HEK293 (cell line): ENCODE measurements around the gene ADAMTS13.

ENCODE experiments used
- HOXA7 ChIP-seq: sonication (generic); formaldehyde crosslinking; IDR thresholded peaks from 2 replicates; pipeline ENCODE4 v1.8.1; 2022; ENCODE audit warnings: missing genetic modification reagents, borderline replicate concordance
- KLF1 ChIP-seq: fragments of 450-650 bp; formaldehyde crosslinking; IDR thresholded peaks from 2 replicates; pipeline ENCODE4 v1.5.1; 2016; ENCODE audit warnings: missing biosample characterization, missing genetic modification characterization
- PRDM1 ChIP-seq: fragments of 450-650 bp; formaldehyde crosslinking; IDR thresholded peaks from 2 replicates; pipeline ENCODE4; 2016; ENCODE audit warnings: missing biosample characterization, missing genetic modification characterization
- REPIN1 ChIP-seq: fragments of 450-650 bp; formaldehyde crosslinking; IDR thresholded peaks from 2 replicates; pipeline ENCODE4 v1.5.1; 2017; ENCODE audit warnings: missing biosample characterization, missing genetic modification characterization, low read depth
- SCRT1 ChIP-seq: fragments of 450-650 bp; formaldehyde crosslinking; IDR thresholded peaks from 2 replicates; pipeline ENCODE4 v1.5.1; 2016; ENCODE audit warnings: missing biosample characterization, missing genetic modification characterization, borderline replicate concordance
- SP3 ChIP-seq: fragments of 450-650 bp; formaldehyde crosslinking; IDR thresholded peaks from 2 replicates; pipeline ENCODE4 v1.5.1; 2016; ENCODE audit warnings: missing biosample characterization, missing genetic modification characterization
- ZBTB1 ChIP-seq: fragments of 450-650 bp; formaldehyde crosslinking; IDR thresholded peaks from 2 replicates; pipeline ENCODE4 v1.5.1; 2016; ENCODE audit warnings: missing biosample characterization, missing genetic modification characterization
- ZBTB21 ChIP-seq: fragments of 450-650 bp; formaldehyde crosslinking; IDR thresholded peaks from 2 replicates; pipeline ENCODE4 v1.5.1; 2017; ENCODE audit warnings: missing biosample characterization, missing genetic modification characterization
- ZBTB48 ChIP-seq: fragments of 450-650 bp; formaldehyde crosslinking; IDR thresholded peaks from 2 replicates; pipeline ENCODE4 v1.5.1; 2016; ENCODE audit warnings: missing biosample characterization, missing genetic modification characterization
- ZBTB8A ChIP-seq: fragments of 450-650 bp; formaldehyde crosslinking; IDR thresholded peaks from 2 replicates; pipeline ENCODE4 v1.5.1; 2016; ENCODE audit warnings: missing biosample characterization, missing genetic modification characterization
- ZFP41 ChIP-seq: fragments of 450-650 bp; formaldehyde crosslinking; IDR thresholded peaks from 2 replicates; pipeline ENCODE4 v1.5.1; 2016; ENCODE audit warnings: missing biosample characterization, missing genetic modification characterization, borderline replicate concordance
- ZNF138 ChIP-seq: fragments of 450-650 bp; formaldehyde crosslinking; IDR thresholded peaks from 2 replicates; pipeline ENCODE4 v1.5.1; 2016; ENCODE audit warnings: missing biosample characterization, missing genetic modification characterization, borderline replicate concordance
- ZNF157 ChIP-seq: fragments of 450-650 bp; formaldehyde crosslinking; IDR thresholded peaks from 2 replicates; pipeline ENCODE4 v1.5.1; 2016; ENCODE audit warnings: missing biosample characterization, missing genetic modification characterization
- ZNF174 ChIP-seq: fragments of 450-650 bp; formaldehyde crosslinking; IDR thresholded peaks from 2 replicates; pipeline ENCODE4 v1.5.0; 2017; ENCODE audit warnings: missing biosample characterization, mild to moderate bottlenecking, missing genetic modification characterization
- ZNF24 ChIP-seq: fragments of 450-650 bp; formaldehyde crosslinking; IDR thresholded peaks from 2 replicates; pipeline ENCODE4 v1.5.1; 2016; ENCODE audit warnings: missing biosample characterization, missing genetic modification characterization
- ZNF350 ChIP-seq: fragments of 450-650 bp; formaldehyde crosslinking; IDR thresholded peaks from 2 replicates; pipeline ENCODE4 v1.5.0; 2017; ENCODE audit warnings: missing biosample characterization, mild to moderate bottlenecking, missing genetic modification characterization
- ZNF426 ChIP-seq: fragments of 450-650 bp; formaldehyde crosslinking; IDR thresholded peaks from 2 replicates; pipeline ENCODE4 v1.5.1; 2017; ENCODE audit warnings: missing biosample characterization, missing genetic modification characterization, mild to moderate bottlenecking, inconsistent platforms, moderate library complexity
- ZNF501 ChIP-seq: fragments of 450-650 bp; formaldehyde crosslinking; IDR thresholded peaks from 2 replicates; pipeline ENCODE4 v1.5.1; 2016; ENCODE audit warnings: missing biosample characterization, missing genetic modification characterization
- ZNF510 ChIP-seq: fragments of 450-650 bp; formaldehyde crosslinking; IDR thresholded peaks from 2 replicates; pipeline ENCODE4 v1.5.1; 2018; ENCODE audit warnings: mild to moderate bottlenecking, missing genetic modification characterization, missing biosample characterization; ENCODE audit not compliant: insufficient replicate concordance
- ZNF544 ChIP-seq: fragments of 450-650 bp; formaldehyde crosslinking; IDR thresholded peaks from 2 replicates; pipeline ENCODE4 v1.5.0; 2017; ENCODE audit warnings: missing biosample characterization, missing genetic modification characterization
- ZNF624 ChIP-seq: fragments of 450-650 bp; formaldehyde crosslinking; IDR thresholded peaks from 2 replicates; pipeline ENCODE4 v1.5.1; 2017; ENCODE audit warnings: missing biosample characterization, missing genetic modification characterization
- ZNF629 ChIP-seq: fragments of 450-650 bp; formaldehyde crosslinking; IDR thresholded peaks from 2 replicates; pipeline ENCODE4 v1.5.1; 2017; ENCODE audit warnings: missing biosample characterization, missing genetic modification characterization
- ZNF677 ChIP-seq: fragments of 450-650 bp; IDR thresholded peaks from 2 replicates; pipeline ENCODE4 v1.5.0; 2018; ENCODE audit warnings: missing biosample characterization, mild to moderate bottlenecking, missing genetic modification characterization, moderate library complexity
- ZNF707 ChIP-seq: fragments of 450-650 bp; formaldehyde crosslinking; IDR thresholded peaks from 2 replicates; pipeline ENCODE4 v1.5.1; 2016; ENCODE audit warnings: missing biosample characterization, missing genetic modification characterization
- ZNF768 ChIP-seq: fragments of 450-650 bp; formaldehyde crosslinking; IDR thresholded peaks from 2 replicates; pipeline ENCODE4 v1.5.1; 2018; ENCODE audit warnings: missing biosample characterization, mild to moderate bottlenecking, missing genetic modification characterization
- ZNF837 ChIP-seq: fragments of 450-650 bp; formaldehyde crosslinking; IDR thresholded peaks from 2 replicates; pipeline ENCODE4 v1.5.1; 2016; ENCODE audit warnings: missing biosample characterization, missing genetic modification characterization
- ZNF843 ChIP-seq: fragments of 450-650 bp; formaldehyde crosslinking; IDR thresholded peaks from 2 replicates; pipeline ENCODE4 v1.5.1; 2016; ENCODE audit warnings: missing biosample characterization, missing genetic modification characterization
- TF ChIP-seq, protein P1 (sequence below): IDR thresholded peaks from 2 replicates; pipeline ENCODE4 v1.6.1; 2011; ENCODE audit warnings: mild to moderate bottlenecking, low read depth, low read length, borderline replicate concordance
- TF ChIP-seq, protein P2 (sequence below): fragments of 450-650 bp; formaldehyde crosslinking; IDR thresholded peaks from 2 replicates; pipeline ENCODE4 v1.5.1; 2016; ENCODE audit warnings: missing biosample characterization, missing genetic modification characterization
- TF ChIP-seq, protein P3 (sequence below): fragments of 450-650 bp; formaldehyde crosslinking; IDR thresholded peaks from 2 replicates; pipeline ENCODE4 v1.5.1; 2016; ENCODE audit warnings: missing biosample characterization, missing genetic modification characterization
- TF ChIP-seq, protein P4 (sequence below): fragments of 450-650 bp; formaldehyde crosslinking; IDR thresholded peaks from 2 replicates; pipeline ENCODE4 v1.5.1; 2016; ENCODE audit warnings: missing biosample characterization, missing genetic modification characterization
- TF ChIP-seq, protein P5 (sequence below): fragments of 450-650 bp; formaldehyde crosslinking; IDR thresholded peaks from 2 replicates; pipeline ENCODE4 v1.5.1; 2016; ENCODE audit warnings: missing biosample characterization, missing genetic modification characterization

ADAMTS13 gene

DNA sequence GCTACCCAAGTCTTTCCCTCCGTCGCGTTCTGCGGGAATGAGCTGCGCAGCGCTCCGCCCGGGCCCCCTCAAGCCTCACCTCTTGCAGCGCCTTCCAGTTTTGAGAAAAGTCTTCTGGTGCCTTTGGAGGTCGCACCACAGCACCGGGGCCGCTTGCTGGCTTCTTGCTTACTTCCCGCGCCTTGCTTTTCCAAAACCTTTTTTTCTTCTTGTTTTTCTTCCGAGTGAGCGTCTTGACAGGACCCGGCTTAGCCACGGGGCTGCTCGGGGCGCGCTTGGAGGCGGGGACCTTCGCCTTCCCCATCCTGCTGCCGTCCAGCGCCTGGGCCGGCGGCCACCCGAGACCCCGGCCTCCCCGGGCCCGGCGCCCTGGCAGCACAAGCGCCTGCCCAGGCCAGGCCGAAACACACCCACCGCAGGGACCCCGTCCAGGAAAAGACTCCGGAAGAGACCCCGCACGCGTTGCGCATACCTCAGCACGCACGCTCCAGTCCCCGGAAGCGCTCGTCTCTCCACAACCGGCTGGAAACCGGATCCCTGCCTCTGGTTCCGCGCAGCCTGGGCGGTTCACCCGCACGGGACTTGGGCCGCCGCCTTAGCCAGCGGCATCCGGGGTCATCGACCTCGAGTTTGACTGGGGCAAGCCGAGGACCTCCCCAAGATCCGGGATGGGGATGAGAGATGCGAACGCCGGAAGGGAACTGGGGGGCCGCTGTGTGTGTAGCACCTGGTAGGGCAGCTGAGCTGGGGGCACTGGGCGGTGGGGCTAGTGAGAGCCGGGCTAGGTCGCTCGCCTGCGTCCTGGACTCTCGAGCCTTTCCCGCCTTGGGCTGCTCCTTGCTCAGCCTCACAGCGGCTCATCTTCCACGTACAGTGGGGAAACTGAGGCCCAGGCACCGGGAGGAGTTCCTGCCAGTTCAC, 4.4 kb upstream of the ADAMTS13 start, which contains the start of gene REXO4 (continued):
- TF ChIP-seq REPIN1 (tag by site-specific recombination) (peak; percentile 94; the same call in 1 of the 2 replicates), ZNF174 (tag by site-specific recombination) (no peak), ZNF157 (tag by site-specific recombination) (no peak), ZBTB21 (tag by site-specific recombination) (peak; percentile 75), SCRT1 (tag by site-specific recombination) (peak; percentile 51; the same call in 1 of the 2 replicates), HOXA7 (CRISPR knock-in tag) (no peak), ZNF426 (tag by site-specific recombination) (no peak), ZBTB48 (tag by site-specific recombination) (peak; percentile 97), ZNF624 (tag by site-specific recombination) (no peak), ZNF510 (tag by site-specific recombination) (no peak), ZNF544 (tag by site-specific recombination) (no peak), ZNF768 (no peak), ZNF138 (tag by site-specific recombination) (no peak), ZNF629 (tag by site-specific recombination) (peak; percentile 91), KLF1 (tag by site-specific recombination) (peak; percentile 87), ZBTB8A (tag by site-specific recombination) (peak; percentile 83), ZNF837 (tag by site-specific recombination) (0 out of 2 replicates have a peak, but pooled peaks have one; percentile 61), ZNF677 (tag by site-specific recombination) (no peak), PRDM1 (tag by site-specific recombination) (no peak), ZBTB1 (tag by site-specific recombination) (peak; percentile 92), ZNF24 (peak; percentile 95), SP3 (tag by site-specific recombination) (peak; percentile 89), ZNF501 (tag by site-specific recombination) (peak; percentile 100), ZNF843 (peak; percentile 88), ZNF350 (tag by site-specific recombination) (no peak), ZNF707 (tag by site-specific recombination) (no peak), ZFP41 (tag by site-specific recombination) (no peak)
- TF ChIP-seq, protein P1, sequence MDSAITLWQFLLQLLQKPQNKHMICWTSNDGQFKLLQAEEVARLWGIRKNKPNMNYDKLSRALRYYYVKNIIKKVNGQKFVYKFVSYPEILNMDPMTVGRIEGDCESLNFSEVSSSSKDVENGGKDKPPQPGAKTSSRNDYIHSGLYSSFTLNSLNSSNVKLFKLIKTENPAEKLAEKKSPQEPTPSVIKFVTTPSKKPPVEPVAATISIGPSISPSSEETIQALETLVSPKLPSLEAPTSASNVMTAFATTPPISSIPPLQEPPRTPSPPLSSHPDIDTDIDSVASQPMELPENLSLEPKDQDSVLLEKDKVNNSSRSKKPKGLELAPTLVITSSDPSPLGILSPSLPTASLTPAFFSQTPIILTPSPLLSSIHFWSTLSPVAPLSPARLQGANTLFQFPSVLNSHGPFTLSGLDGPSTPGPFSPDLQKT = no peak
- TF ChIP-seq, protein P2, sequence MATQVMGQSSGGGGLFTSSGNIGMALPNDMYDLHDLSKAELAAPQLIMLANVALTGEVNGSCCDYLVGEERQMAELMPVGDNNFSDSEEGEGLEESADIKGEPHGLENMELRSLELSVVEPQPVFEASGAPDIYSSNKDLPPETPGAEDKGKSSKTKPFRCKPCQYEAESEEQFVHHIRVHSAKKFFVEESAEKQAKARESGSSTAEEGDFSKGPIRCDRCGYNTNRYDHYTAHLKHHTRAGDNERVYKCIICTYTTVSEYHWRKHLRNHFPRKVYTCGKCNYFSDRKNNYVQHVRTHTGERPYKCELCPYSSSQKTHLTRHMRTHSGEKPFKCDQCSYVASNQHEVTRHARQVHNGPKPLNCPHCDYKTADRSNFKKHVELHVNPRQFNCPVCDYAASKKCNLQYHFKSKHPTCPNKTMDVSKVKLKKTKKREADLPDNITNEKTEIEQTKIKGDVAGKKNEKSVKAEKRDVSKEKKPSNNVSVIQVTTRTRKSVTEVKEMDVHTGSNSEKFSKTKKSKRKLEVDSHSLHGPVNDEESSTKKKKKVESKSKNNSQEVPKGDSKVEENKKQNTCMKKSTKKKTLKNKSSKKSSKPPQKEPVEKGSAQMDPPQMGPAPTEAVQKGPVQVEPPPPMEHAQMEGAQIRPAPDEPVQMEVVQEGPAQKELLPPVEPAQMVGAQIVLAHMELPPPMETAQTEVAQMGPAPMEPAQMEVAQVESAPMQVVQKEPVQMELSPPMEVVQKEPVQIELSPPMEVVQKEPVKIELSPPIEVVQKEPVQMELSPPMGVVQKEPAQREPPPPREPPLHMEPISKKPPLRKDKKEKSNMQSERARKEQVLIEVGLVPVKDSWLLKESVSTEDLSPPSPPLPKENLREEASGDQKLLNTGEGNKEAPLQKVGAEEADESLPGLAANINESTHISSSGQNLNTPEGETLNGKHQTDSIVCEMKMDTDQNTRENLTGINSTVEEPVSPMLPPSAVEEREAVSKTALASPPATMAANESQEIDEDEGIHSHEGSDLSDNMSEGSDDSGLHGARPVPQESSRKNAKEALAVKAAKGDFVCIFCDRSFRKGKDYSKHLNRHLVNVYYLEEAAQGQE (tag by site-specific recombination) = peak; percentile 78
- TF ChIP-seq, protein P3, sequence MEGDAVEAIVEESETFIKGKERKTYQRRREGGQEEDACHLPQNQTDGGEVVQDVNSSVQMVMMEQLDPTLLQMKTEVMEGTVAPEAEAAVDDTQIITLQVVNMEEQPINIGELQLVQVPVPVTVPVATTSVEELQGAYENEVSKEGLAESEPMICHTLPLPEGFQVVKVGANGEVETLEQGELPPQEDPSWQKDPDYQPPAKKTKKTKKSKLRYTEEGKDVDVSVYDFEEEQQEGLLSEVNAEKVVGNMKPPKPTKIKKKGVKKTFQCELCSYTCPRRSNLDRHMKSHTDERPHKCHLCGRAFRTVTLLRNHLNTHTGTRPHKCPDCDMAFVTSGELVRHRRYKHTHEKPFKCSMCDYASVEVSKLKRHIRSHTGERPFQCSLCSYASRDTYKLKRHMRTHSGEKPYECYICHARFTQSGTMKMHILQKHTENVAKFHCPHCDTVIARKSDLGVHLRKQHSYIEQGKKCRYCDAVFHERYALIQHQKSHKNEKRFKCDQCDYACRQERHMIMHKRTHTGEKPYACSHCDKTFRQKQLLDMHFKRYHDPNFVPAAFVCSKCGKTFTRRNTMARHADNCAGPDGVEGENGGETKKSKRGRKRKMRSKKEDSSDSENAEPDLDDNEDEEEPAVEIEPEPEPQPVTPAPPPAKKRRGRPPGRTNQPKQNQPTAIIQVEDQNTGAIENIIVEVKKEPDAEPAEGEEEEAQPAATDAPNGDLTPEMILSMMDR (tag by site-specific recombination) = no peak; the same call in 1 of the 2 replicates
- TF ChIP-seq, protein P4, sequence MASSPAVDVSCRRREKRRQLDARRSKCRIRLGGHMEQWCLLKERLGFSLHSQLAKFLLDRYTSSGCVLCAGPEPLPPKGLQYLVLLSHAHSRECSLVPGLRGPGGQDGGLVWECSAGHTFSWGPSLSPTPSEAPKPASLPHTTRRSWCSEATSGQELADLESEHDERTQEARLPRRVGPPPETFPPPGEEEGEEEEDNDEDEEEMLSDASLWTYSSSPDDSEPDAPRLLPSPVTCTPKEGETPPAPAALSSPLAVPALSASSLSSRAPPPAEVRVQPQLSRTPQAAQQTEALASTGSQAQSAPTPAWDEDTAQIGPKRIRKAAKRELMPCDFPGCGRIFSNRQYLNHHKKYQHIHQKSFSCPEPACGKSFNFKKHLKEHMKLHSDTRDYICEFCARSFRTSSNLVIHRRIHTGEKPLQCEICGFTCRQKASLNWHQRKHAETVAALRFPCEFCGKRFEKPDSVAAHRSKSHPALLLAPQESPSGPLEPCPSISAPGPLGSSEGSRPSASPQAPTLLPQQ = peak; percentile 94
- TF ChIP-seq, protein P5, sequence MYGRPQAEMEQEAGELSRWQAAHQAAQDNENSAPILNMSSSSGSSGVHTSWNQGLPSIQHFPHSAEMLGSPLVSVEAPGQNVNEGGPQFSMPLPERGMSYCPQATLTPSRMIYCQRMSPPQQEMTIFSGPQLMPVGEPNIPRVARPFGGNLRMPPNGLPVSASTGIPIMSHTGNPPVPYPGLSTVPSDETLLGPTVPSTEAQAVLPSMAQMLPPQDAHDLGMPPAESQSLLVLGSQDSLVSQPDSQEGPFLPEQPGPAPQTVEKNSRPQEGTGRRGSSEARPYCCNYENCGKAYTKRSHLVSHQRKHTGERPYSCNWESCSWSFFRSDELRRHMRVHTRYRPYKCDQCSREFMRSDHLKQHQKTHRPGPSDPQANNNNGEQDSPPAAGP (tag by site-specific recombination) = peak; percentile 98
